PFSK-1 (cell line): Measurements from ENCODE around the gene SHD.

Experiments used
- FOXP2 ChIP-seq: optimal IDR thresholded peaks from 2 replicates; pipeline ENCODE3; 2011; ENCODE audit warnings: borderline replicate concordance, control low read depth, inconsistent platforms; ENCODE audit not compliant: insufficient read depth; ENCODE audit errors: extremely low read length, extremely low read depth
- POLR2AphosphoS5 ChIP-seq: IDR thresholded peaks from 2 replicates; pipeline ENCODE4 v1.6.1; 2012; ENCODE audit warnings: low read depth, mild to moderate bottlenecking, control low read depth, low read length, moderate library complexity
- REST ChIP-seq, 2 experiments: IDR thresholded peaks; 2 replicates each; pipeline versions ENCODE4 v1.6.1 to v1.8.0; 2011 to 2012; ENCODE audit warnings: low read depth in 2 of 2, low read length in 2 of 2, control low read depth in 1 of 2, inconsistent platforms in 1 of 2, mild to moderate bottlenecking in 1 of 2, moderate library complexity in 1 of 2; ENCODE audit not compliant: insufficient read depth in 1 of 2
- SIN3A ChIP-seq: IDR thresholded peaks from 2 replicates; pipeline ENCODE4 v1.6.1; 2012; ENCODE audit warnings: mild to moderate bottlenecking, low read length, moderate library complexity, borderline replicate concordance; ENCODE audit not compliant: insufficient read depth
- TAF1 ChIP-seq: IDR thresholded peaks from 2 replicates; pipeline ENCODE4 v1.6.1; 2012; ENCODE audit warnings: low read length, control low read depth, borderline replicate concordance; ENCODE audit not compliant: insufficient read depth

Gene SHD

GRCh38 chr19:4324228-4324627 is 45.2 kb downstream of the SHD start:
- no peak for TF ChIP-seq POLR2AphosphoS5
- no peak for TF ChIP-seq FOXP2
- TF ChIP-seq SIN3A, result no peak
- no peak for TF ChIP-seq TAF1
- no peak for TF ChIP-seq REST (IDR thresholded peaks at IDR 0.05; ENCODE audit: insufficient read depth in 1 of 2, low read depth in 2 of 2, low read length in 2 of 2)

- TF ChIP-seq FOXP2, result no peak
- TF ChIP-seq TAF1, result no peak
- no peak for TF ChIP-seq SIN3A
- no peak for TF ChIP-seq POLR2AphosphoS5
- no peak for TF ChIP-seq REST (IDR thresholded peaks at IDR 0.05; ENCODE audit: insufficient read depth in 1 of 2, low read depth in 2 of 2, low read length in 2 of 2)
Observed at GRCh38 chr19:4326215-4326836, 47.3 kb downstream of the SHD start.

GRCh38 chr19:4326837-4327251 is 47.8 kb downstream of the SHD start:
- TF ChIP-seq SIN3A, result no peak
- no peak for TF ChIP-seq FOXP2
- no peak for TF ChIP-seq REST (IDR thresholded peaks at IDR 0.05; ENCODE audit: insufficient read depth in 1 of 2, low read depth in 2 of 2, low read length in 2 of 2)
- TF ChIP-seq TAF1, result no peak
- TF ChIP-seq POLR2AphosphoS5, result no peak

GRCh38 chr19:4327252-4327876 is 48.3 kb downstream of the SHD start:
- no peak for TF ChIP-seq TAF1
- TF ChIP-seq FOXP2, result no peak
- TF ChIP-seq REST (IDR thresholded peaks at IDR 0.05; ENCODE audit: insufficient read depth in 1 of 2, low read depth in 2 of 2, low read length in 2 of 2), result no peak
